Gastrocnemius medialis (tissue), 4 donors: Measurements from ENCODE around the gene DNAH17. TPM values are rescaled to one million over a fixed set of nuclear protein-coding genes. Genes with fewer than 3 reads are reported as not detected.

ENCODE experiments used
- ATAC-seq, 2 donors: fragments of 150-250 bp; one replicate each; pipeline ENCODE4 v1.9.1; 2016
- DNase-seq, 2 donors: peaks; one replicate each; pipeline ENCODE4 v3.0.0-alpha.2; 2019
- H3K27ac ChIP-seq, 4 donors: fragments of 200-600 bp; sonication (generic); 1 replicate in 1 of 4; 2 replicates in 3 of 4; pipeline ENCODE4 v1.5.1; 2016 to 2018; ENCODE audit warnings: mild to moderate bottlenecking in 2 of 4, moderate library complexity in 1 of 4
- H3K27me3 ChIP-seq, 3 donors: fragments of 200-600 bp; sonication (generic) in 2 of 3; 1 replicate in 1 of 3; 2 replicates in 2 of 3; pipeline versions ENCODE4 v1.5.1 to v1.6.0; 2016 to 2019; ENCODE audit warnings: mild to moderate bottlenecking in 1 of 3, moderate library complexity in 1 of 3
- H3K36me3 ChIP-seq, 2 donors: fragments of 200-600 bp; sonication (generic) in 1 of 2; one replicate each; pipeline ENCODE4 v1.5.1; 2017 to 2018
- H3K4me1 ChIP-seq, 2 donors: fragments of 200-600 bp; sonication (generic) in 1 of 2; one replicate each; pipeline ENCODE4 v1.5.1; 2016 to 2017; ENCODE audit warnings: mild to moderate bottlenecking in 2 of 2
- H3K4me3 ChIP-seq, 4 donors: fragments of 200-600 bp; sonication (generic) in 3 of 4; 1 replicate in 1 of 4; 2 replicates in 3 of 4; pipeline ENCODE4 v1.5.1; 2016 to 2019; ENCODE audit warnings: mild to moderate bottlenecking in 2 of 4
- H3K9me3 ChIP-seq, 3 donors: fragments of 200-600 bp; sonication (generic) in 2 of 3; 1 replicate in 1 of 3; 2 replicates in 2 of 3; pipeline ENCODE4 v1.5.1; 2016 to 2019
- POLR2A ChIP-seq, 2 donors: fragments of 450-650 bp; IDR thresholded peaks; one replicate each; pipeline ENCODE4 v1.6.1; 2017; ENCODE audit warnings: antibody characterized with exemption in 2 of 2, mild to moderate bottlenecking in 2 of 2, moderate library complexity in 2 of 2
- in situ Hi-C, 4 donors: fragments of 200-750 bp; cut with MboI; loops; one replicate each; pipeline versions ENCODE4 v1.15.0 to v1.8.0; 2017; ENCODE audit warnings: low sequenced_read_pairs in 4 of 4
- intact Hi-C: fragments of 100-400 bp; cut with DNase I; formaldehyde crosslinking; loops from one replicate; pipeline ENCODE4 v1.15.1; 2023; ENCODE audit warnings: low total_unique reads
- total RNA-seq, 4 donors: library from RNA; depleted of rRNA; stranded (reverse); fragments of >200 nt; gene quantifications; one replicate each; pipeline versions ENCODE4 v1.1.0 to v1.2.3, GENCODE V29; 2016
- TF ChIP-seq, protein P1 (sequence below), 5 experiments: fragments of 450-650 bp in 3 of 5; fragments of 200-600 bp in 2 of 5; sonication (generic) in 2 of 5; IDR thresholded peaks in 4 of 5; conservative IDR thresholded peaks in 1 of 5; 1 replicate in 4 of 5; 2 replicates in 1 of 5; pipeline ENCODE4 v1.5.1; 2016 to 2019; ENCODE audit warnings: antibody characterized with exemption in 5 of 5, mild to moderate bottlenecking in 3 of 5, moderate library complexity in 3 of 5

Gene DNAH17
- total RNA-seq, 4 donors from 2014 or later: 0.56 TPM; not detected in 3

DNA sequence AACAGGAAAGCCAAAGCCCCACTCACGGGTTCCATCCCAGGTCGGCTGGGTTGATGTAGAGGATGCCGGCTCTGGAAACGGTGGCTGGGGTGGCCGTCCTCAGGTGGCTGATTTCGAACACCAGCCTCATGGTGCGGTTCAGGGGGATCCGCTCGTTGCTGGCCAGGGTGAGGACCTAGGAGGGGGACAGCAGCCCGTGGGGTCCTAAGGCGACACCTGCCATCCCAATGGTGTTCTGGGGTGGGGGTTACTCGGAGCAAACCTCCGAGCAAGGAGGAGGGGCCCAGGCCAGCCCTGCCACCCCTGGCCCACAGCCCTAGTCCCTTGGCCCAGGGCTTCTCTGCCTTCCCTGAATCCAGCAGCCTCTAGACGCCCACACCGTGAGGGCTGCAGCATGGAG lies 86.5 kb downstream of the DNAH17 start:
- intact Hi-C loops (loop anchor here (10.0 kb wide), 1 partner anchor 484 kb away; the partner anchor contains the start of gene LGALS3BP), in situ Hi-C loops (loop anchor here (10.0 to 25.0 kb wide), 3 partner anchors 214 to 322 kb away; no protein-coding TSS in a partner anchor)

DNA sequence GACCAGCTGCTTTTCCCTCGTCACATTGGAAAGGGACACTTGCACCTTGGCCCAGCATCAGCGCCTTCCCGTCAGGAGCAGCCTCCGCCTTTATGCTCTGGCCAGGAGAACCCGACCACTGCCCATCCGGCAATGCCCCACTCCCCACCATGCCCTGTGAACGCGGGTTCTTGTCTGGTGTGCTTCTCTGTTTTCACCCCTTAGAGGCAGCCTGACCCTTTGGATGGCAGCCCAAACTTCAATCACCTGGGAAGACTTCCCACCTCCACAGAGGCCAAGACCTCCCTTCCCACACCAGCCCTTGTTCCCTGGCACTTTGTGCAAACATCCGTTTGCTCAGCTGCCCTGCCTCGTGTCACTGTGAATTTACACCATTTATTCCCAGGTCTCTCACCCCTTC lies 87.0 kb downstream of the DNAH17 start:
- Histone ChIP-seq H3K4me1 (no peaks in the 10 kb centered on the region), H3K27me3 (peaks cover 0 to 2% (median 0%) of the 10 kb centered on the region in 3 donors), H3K9me3 (no peaks in the 10 kb centered on the region), H3K36me3 (no peaks in the 10 kb centered on the region), H3K27ac (no peak overlapping the region), H3K4me3 (no peak overlapping the region)
- DNase-seq (no peak), ATAC-seq (no peak)
- intact Hi-C loops: loop anchor here (10.0 kb wide), 1 partner anchor 485 kb away; the partner anchor contains the start of gene LGALS3BP
- TF ChIP-seq, protein P1, sequence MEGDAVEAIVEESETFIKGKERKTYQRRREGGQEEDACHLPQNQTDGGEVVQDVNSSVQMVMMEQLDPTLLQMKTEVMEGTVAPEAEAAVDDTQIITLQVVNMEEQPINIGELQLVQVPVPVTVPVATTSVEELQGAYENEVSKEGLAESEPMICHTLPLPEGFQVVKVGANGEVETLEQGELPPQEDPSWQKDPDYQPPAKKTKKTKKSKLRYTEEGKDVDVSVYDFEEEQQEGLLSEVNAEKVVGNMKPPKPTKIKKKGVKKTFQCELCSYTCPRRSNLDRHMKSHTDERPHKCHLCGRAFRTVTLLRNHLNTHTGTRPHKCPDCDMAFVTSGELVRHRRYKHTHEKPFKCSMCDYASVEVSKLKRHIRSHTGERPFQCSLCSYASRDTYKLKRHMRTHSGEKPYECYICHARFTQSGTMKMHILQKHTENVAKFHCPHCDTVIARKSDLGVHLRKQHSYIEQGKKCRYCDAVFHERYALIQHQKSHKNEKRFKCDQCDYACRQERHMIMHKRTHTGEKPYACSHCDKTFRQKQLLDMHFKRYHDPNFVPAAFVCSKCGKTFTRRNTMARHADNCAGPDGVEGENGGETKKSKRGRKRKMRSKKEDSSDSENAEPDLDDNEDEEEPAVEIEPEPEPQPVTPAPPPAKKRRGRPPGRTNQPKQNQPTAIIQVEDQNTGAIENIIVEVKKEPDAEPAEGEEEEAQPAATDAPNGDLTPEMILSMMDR (IDR thresholded peaks at IDR 0.05 in 4 of 5, conservative IDR thresholded peaks at IDR 0.05 in 1 of 5): no peak
- no peak for TF ChIP-seq POLR2A (IDR thresholded peaks at IDR 0.05)
- in situ Hi-C loops: loop anchor here (10.0 to 25.0 kb wide), 3 partner anchors 215 to 322 kb away; no protein-coding TSS in a partner anchor

More for the DNA sequence above, 86.5 kb downstream of the DNAH17 start:
- Histone ChIP-seq H3K27me3 (peaks cover 0 to 5% (median 0%) of the 10 kb centered on the region in 3 donors), H3K36me3 (no peaks in the 10 kb centered on the region), H3K27ac (no peak overlapping the region), H3K9me3 (no peaks in the 10 kb centered on the region), H3K4me1 (no peaks in the 10 kb centered on the region), H3K4me3 (no peak overlapping the region)
- ATAC-seq (no peak), DNase-seq (no peak)
- TF ChIP-seq POLR2A (IDR thresholded peaks at IDR 0.05): no peak
- TF ChIP-seq, protein P1 (IDR thresholded peaks at IDR 0.05 in 4 of 5, conservative IDR thresholded peaks at IDR 0.05 in 1 of 5): no peak

DNA sequence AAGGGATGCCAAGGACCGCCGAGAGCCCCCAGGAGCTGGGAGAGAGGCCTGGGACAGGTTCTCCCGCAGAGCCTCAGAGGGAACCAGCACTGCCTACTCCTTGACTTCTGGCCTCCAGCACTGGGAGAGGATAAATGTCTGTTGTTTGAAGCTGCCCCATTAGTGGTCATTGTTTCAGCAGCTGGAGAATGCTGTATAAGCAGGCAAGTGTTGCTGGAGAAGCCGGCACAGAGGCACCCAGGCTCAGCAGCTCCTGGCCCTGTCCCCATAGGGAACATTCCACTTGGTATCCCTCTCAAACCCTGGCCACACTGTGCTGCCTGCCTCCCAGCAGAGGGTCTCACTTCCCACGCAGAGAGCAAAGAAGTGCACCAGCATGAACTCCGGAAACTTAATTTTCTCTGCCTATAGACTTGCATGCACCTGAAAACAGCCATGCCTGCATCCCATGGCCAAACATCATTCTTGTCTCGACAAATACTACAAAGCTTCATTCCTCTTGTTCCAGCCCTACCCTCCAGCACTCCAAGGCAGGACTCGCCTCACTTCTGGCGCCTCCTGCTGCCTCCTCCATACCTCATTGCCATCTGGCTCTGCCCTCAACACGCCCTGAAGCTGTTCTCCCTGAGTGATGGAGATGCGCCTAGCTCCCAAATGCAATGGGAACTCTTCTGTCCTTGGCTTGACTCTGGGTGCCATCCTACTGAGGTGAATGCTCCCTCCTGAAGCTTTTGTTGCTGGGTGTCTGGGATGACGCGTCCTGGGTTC lies 88.1 kb downstream of the DNAH17 start:
- in situ Hi-C loops (loop anchor here in 2 of 4 donors (25.0 kb wide), 1 partner anchor 323 kb away; no protein-coding TSS in a partner anchor), intact Hi-C loops (no loop called here)
- ATAC-seq (no peak), DNase-seq (no peak)
- Histone ChIP-seq H3K4me3 (no peak overlapping the region), H3K4me1 (no peaks in the 10 kb centered on the region), H3K9me3 (no peaks in the 10 kb centered on the region), H3K27ac (no peak overlapping the region), H3K36me3 (no peaks in the 10 kb centered on the region), H3K27me3 (peaks cover 3 to 8% (median 3%) of the 10 kb centered on the region in 3 donors)
- TF ChIP-seq POLR2A (IDR thresholded peaks at IDR 0.05): no peak

DNA sequence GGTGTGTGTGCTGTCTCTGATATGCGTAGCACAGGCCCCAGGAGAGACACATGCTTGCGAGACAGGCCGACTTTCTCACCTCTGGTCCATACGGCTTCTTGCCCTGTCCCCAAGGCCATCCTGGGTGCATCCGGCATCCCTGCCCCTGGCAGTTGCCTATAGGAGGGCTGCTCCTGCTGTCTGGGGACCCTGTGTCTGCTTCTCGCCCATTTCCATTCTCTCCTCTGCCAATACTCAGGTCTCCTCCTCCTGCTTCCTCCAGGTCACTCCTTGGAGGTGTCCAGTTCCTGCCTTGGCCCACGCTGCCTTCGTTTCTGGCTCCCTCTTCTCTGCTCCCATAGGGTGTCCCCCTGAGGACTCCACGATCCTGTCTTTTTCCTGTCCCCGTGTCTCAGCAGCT lies 89.0 kb downstream of the DNAH17 start:
- Histone ChIP-seq H3K27ac (no peak overlapping the region), H3K27me3 (peaks cover 3 to 8% (median 3%) of the 10 kb centered on the region in 3 donors), H3K9me3 (no peaks in the 10 kb centered on the region), H3K4me3 (no peak overlapping the region), H3K36me3 (no peaks in the 10 kb centered on the region), H3K4me1 (no peaks in the 10 kb centered on the region)
- in situ Hi-C loops: loop anchor here in 2 of 4 donors (25.0 kb wide), 1 partner anchor 324 kb away; no protein-coding TSS in a partner anchor
- intact Hi-C loops: no loop called here
- TF ChIP-seq POLR2A (IDR thresholded peaks at IDR 0.05): no peak
- TF ChIP-seq, protein P1 (IDR thresholded peaks at IDR 0.05 in 4 of 5, conservative IDR thresholded peaks at IDR 0.05 in 1 of 5): no peak
- DNase-seq (no peak), ATAC-seq (no peak)
